Breast epithelium (tissue), 4 donors: ENCODE measurements around the gene ZNF638. TPM values are rescaled to one million over a fixed set of nuclear protein-coding genes. Genes with fewer than 3 reads are reported as not detected.

Experiments used
- DNase-seq, 2 donors: peaks; one replicate each; pipeline ENCODE4 v3.0.0-alpha.2; 2019; ENCODE audit warnings: low spot score in 2 of 2
- H3K27ac ChIP-seq, 2 donors: fragments of 200-600 bp; sonication (generic) in 1 of 2; one replicate each; pipeline ENCODE4 v1.5.1; 2016 to 2019; ENCODE audit warnings: mild to moderate bottlenecking in 1 of 2
- H3K27me3 ChIP-seq, 2 donors: fragments of 200-600 bp; sonication (generic) in 1 of 2; one replicate each; pipeline versions ENCODE4 v1.5.1 to v1.6.0; 2017 to 2019; ENCODE audit warnings: control low read depth in 1 of 2, mild to moderate bottlenecking in 1 of 2
- H3K36me3 ChIP-seq: fragments of 200-600 bp; one replicate; pipeline ENCODE4 v1.5.1; 2019
- H3K4me1 ChIP-seq, 2 donors: fragments of 200-600 bp; sonication (generic); one replicate each; pipeline ENCODE4 v1.5.1; 2016 to 2019; ENCODE audit warnings: control low read depth in 1 of 2
- H3K4me3 ChIP-seq, 3 donors: fragments of 200-600 bp; sonication (generic); 1 replicate in 2 of 3; 2 replicates in 1 of 3; pipeline ENCODE4 v1.5.1; 2016 to 2019; ENCODE audit warnings: mild to moderate bottlenecking in 3 of 3, moderate library complexity in 2 of 3
- H3K9me3 ChIP-seq, 2 donors: fragments of 200-600 bp; sonication (generic) in 1 of 2; one replicate each; pipeline ENCODE4 v1.5.1; 2016 to 2019; ENCODE audit warnings: control low read depth in 1 of 2
- CTCF ChIP-seq, 3 donors: fragments of 450-650 bp; IDR thresholded peaks; one replicate each; pipeline ENCODE4 v1.5.1; 2016 to 2017; ENCODE audit warnings: antibody characterized with exemption in 3 of 3, mild to moderate bottlenecking in 3 of 3, moderate library complexity in 3 of 3
- POLR2A ChIP-seq: fragments of 450-650 bp; IDR thresholded peaks from one replicate; pipeline ENCODE4 v1.6.1; 2016; ENCODE audit warnings: antibody characterized with exemption, mild to moderate bottlenecking, moderate library complexity
- POLR2AphosphoS5 ChIP-seq, 3 donors: sonication (generic); formaldehyde crosslinking; IDR thresholded peaks; one replicate each; pipeline ENCODE4 v1.6.1; 2017; ENCODE audit warnings: antibody characterized with exemption in 3 of 3
- intact Hi-C: fragments of 100-400 bp; cut with DNase I; formaldehyde crosslinking; loops from one replicate; pipeline ENCODE4 v1.15.1; 2023; ENCODE audit warnings: low total_unique reads
- total RNA-seq, 3 donors: library from RNA; depleted of rRNA; stranded (reverse); fragments of >200 nt; gene quantifications; one replicate each; pipeline ENCODE4 v1.1.0, GENCODE V29; 2016

ZNF638 gene
- total RNA-seq, 3 donors from 2014 or later = 203 to 290 (median 266) TPM

DNA sequence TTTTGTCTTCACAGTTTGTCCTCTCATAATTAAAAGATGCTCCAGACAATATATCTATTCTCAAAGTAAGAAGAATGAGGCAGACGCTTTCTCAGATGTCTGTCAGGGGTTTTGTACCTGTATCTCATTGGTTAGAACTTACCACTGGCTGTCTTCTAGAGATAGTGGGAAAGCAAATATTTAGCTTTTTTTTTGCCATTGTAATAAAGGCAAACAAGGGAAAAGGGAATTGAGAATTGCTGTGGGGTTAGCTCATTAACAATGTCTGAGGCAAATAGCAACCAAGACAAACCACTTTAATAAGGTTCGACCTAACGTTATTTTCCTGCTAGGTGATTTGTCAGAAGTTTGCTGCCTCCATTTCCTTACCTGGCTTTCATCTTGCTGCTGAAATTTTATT is 30.0 kb downstream of the ZNF638 start:
- DNase-seq = no peak
- Histone ChIP-seq H3K4me1 (no peaks in the 10 kb centered on the region), H3K27ac (no peak overlapping the region), H3K27me3 (no peaks in the 10 kb centered on the region), H3K9me3 (no peaks in the 10 kb centered on the region), H3K4me3 (no peak overlapping the region), H3K36me3 (peaks cover 8% of the 10 kb centered on the region)
- TF ChIP-seq POLR2AphosphoS5 (IDR thresholded peaks at IDR 0.05) (no peak), CTCF (IDR thresholded peaks at IDR 0.05) (no peak), POLR2A (no peak)
- intact Hi-C loops = no loop called here

DNA sequence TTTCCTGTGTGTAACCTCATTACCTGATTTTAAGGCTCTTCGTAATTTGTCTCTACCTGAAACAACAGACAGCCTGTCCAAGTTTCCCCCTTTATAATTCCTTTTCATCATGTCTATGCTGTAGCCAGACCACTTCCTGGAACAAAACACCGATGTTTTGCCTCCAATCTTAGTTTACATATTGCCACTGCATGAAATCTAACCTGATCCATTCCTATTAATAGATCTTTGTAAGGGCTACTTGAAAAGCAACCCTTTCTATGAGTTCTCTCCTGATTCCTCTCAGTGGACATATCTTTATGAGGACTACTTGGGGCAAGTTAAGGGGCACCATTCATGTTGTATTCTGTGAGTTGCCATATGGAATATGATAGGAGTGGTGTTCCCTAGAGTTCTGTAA is 30.9 kb downstream of the ZNF638 start:
- H3K36me3 ChIP-seq = peaks cover 8% of the 10 kb centered on the region
- no peak overlapping the region for H3K4me3 ChIP-seq
- no peak for DNase-seq
- no peak for TF ChIP-seq POLR2A
- TF ChIP-seq POLR2AphosphoS5 (IDR thresholded peaks at IDR 0.05) = no peak
- no peak for TF ChIP-seq CTCF (IDR thresholded peaks at IDR 0.05)
- H3K27me3 ChIP-seq = no peaks in the 10 kb centered on the region
- intact Hi-C loops = no loop called here
- H3K4me1 ChIP-seq = no peaks in the 10 kb centered on the region
- no peak overlapping the region for H3K27ac ChIP-seq
- no peaks in the 10 kb centered on the region for H3K9me3 ChIP-seq

GRCh38 chr2:71370015-71370414 is 38.4 kb downstream of the ZNF638 start:
- peaks cover 8% of the 10 kb centered on the region for H3K36me3 ChIP-seq
- no peaks in the 10 kb centered on the region for H3K27me3 ChIP-seq
- intact Hi-C loops = loop anchor here (10.0 kb wide), 1 partner anchor 65 kb away; no protein-coding TSS in a partner anchor
- H3K4me1 ChIP-seq = no peaks in the 10 kb centered on the region
- H3K27ac ChIP-seq = no peak overlapping the region
- no peak overlapping the region for H3K4me3 ChIP-seq
- H3K9me3 ChIP-seq = no peaks in the 10 kb centered on the region
- TF ChIP-seq POLR2A = no peak
- no peak for TF ChIP-seq POLR2AphosphoS5 (IDR thresholded peaks at IDR 0.05)
- no peak for TF ChIP-seq CTCF (IDR thresholded peaks at IDR 0.05)
- no peak for DNase-seq

DNA sequence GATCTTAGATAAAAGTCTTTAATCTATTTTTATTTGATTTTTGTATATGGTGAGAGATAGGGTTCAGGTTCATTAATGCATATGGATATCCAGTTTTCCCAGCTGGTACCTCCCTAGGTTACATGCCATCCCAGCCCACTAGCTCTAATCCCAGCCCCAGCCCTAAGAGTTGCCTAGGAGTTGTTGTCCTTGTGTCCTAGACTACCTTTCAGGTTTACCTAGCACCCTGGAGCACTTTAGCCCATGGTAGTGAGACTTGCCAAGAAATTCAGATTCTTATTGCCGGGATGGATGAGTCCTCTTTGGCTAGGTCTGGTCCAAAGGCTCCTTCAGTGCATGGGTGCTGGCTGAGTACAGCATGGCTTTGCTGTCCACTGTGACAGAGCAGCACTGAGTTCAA is 40.5 kb downstream of the ZNF638 start:
- Histone ChIP-seq H3K9me3 (no peaks in the 10 kb centered on the region), H3K4me3 (no peak overlapping the region), H3K36me3 (no peaks in the 10 kb centered on the region), H3K4me1 (no peaks in the 10 kb centered on the region), H3K27ac (no peak overlapping the region), H3K27me3 (no peaks in the 10 kb centered on the region)
- TF ChIP-seq POLR2A = no peak
- no peak for TF ChIP-seq CTCF (IDR thresholded peaks at IDR 0.05)
- TF ChIP-seq POLR2AphosphoS5 (IDR thresholded peaks at IDR 0.05) = no peak
- intact Hi-C loops = loop anchor here (10.0 kb wide), 1 partner anchor 67 kb away; no protein-coding TSS in a partner anchor
- no peak for DNase-seq

- Histone ChIP-seq H3K4me3 (no peak overlapping the region), H3K27me3 (no peaks in the 10 kb centered on the region), H3K9me3 (no peaks in the 10 kb centered on the region), H3K27ac (no peak overlapping the region), H3K36me3 (no peaks in the 10 kb centered on the region), H3K4me1 (no peaks in the 10 kb centered on the region)
- no peak for TF ChIP-seq CTCF (IDR thresholded peaks at IDR 0.05)
- no peak for TF ChIP-seq POLR2AphosphoS5 (IDR thresholded peaks at IDR 0.05)
- no peak for TF ChIP-seq POLR2A
- no peak for DNase-seq
- intact Hi-C loops = loop anchor here (10.0 kb wide), 1 partner anchor 74 kb away; no protein-coding TSS in a partner anchor
Measured at GRCh38 chr2:71379086-71379485, 47.5 kb downstream of the ZNF638 start.
